ENCODE measurements around the gene TMEM120A. TPM values are rescaled to one million over a fixed set of nuclear protein-coding genes. Genes with fewer than 3 reads are reported as not detected.

TMEM120A gene
- polyA plus RNA-seq, 1 of the 3 experiments (the other 2 are of a cell fraction): 59.8 TPM

DNA sequence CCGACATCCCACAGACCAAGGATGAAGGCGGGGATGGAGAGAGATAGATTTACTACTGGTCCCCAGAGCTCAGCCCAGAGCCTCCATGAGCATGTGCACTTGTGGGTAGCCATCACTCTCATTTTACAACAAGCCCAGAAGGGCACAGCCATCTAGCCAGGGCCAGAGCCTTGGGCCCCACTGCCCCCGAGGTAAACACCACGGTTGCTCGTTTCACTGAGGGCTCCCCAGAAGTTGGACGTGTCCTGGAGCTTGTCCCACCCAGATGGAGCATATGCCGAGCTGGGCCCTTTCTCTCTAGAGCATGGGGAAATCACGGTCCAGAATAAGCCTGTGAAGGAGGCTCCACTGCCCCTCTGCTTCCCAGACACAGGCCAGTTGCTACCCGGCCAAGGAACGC lies 9.0 kb upstream of the TMEM120A start (continued):
- no peak for TF ChIP-seq ELF1 (IDR thresholded peaks at IDR 0.05)
- no peak for TF ChIP-seq NRF1 (IDR thresholded peaks at IDR 0.05; ENCODE audit: low read depth, low read length)
- TF ChIP-seq CHD2 (IDR thresholded peaks at IDR 0.05; ENCODE audit: low read length, partially characterized antibody): no peak
- TF ChIP-seq, protein P1, sequence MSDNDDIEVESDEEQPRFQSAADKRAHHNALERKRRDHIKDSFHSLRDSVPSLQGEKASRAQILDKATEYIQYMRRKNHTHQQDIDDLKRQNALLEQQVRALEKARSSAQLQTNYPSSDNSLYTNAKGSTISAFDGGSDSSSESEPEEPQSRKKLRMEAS (IDR thresholded peaks at IDR 0.05; ENCODE audit: low read depth): no peak
- no peak for TF ChIP-seq NFIC (IDR thresholded peaks at IDR 0.05; ENCODE audit: borderline replicate concordance)

DNA sequence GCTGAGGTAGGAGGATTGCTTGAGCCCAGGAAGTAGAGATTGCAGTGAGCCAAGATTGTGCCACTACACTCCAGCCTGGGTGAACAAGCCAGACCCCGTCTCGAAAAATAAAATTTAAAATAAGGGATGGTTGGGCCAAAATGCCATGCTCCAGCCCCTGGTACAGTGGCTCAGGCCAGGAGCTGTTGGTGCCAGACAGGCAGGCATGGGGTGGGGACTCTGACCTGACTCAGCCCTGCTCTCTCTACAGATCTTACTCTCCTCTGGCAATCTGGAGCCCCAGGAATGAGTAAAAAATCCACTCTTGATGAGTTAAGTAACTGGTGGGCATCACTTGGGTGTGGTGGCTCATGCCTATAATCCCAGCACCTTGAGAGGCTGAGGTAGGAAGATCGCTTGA lies 8.4 kb upstream of the TMEM120A start:
- H3K27me3 ChIP-seq (ENCODE audit: insufficient read depth): no peaks in the 10 kb centered on the region
- no peaks in the 10 kb centered on the region for H3K4me1 ChIP-seq (ENCODE audit: control insufficient read depth in 1 of 2, insufficient read depth in 2 of 2, low read depth in 1 of 2, low read length in 1 of 2)
- TF ChIP-seq NFIC (IDR thresholded peaks at IDR 0.05; ENCODE audit: borderline replicate concordance): no peak
- TF ChIP-seq RAD21 (IDR thresholded peaks at IDR 0.05; ENCODE audit: low read length): no peak
- TF ChIP-seq FOSL2 (IDR thresholded peaks at IDR 0.05; ENCODE audit: borderline replicate concordance, low read depth): no peak
- TF ChIP-seq, protein P2, sequence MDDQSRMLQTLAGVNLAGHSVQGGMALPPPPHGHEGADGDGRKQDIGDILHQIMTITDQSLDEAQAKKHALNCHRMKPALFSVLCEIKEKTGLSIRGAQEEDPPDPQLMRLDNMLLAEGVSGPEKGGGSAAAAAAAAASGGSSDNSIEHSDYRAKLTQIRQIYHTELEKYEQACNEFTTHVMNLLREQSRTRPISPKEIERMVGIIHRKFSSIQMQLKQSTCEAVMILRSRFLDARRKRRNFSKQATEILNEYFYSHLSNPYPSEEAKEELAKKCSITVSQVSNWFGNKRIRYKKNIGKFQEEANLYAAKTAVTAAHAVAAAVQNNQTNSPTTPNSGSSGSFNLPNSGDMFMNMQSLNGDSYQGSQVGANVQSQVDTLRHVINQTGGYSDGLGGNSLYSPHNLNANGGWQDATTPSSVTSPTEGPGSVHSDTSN (IDR thresholded peaks at IDR 0.05): no peak
- TF ChIP-seq RFX5 (IDR thresholded peaks at IDR 0.05; ENCODE audit: low read length): no peak
- no peak for TF ChIP-seq JUND (IDR thresholded peaks at IDR 0.05)
- TF ChIP-seq, protein P3, sequence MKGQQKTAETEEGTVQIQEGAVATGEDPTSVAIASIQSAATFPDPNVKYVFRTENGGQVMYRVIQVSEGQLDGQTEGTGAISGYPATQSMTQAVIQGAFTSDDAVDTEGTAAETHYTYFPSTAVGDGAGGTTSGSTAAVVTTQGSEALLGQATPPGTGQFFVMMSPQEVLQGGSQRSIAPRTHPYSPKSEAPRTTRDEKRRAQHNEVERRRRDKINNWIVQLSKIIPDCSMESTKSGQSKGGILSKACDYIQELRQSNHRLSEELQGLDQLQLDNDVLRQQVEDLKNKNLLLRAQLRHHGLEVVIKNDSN (IDR thresholded peaks at IDR 0.05; ENCODE audit: borderline replicate concordance, low read depth): no peak
- no peak for TF ChIP-seq YY1 (IDR thresholded peaks at IDR 0.05; ENCODE audit: low read depth)
- TF ChIP-seq, protein P4, sequence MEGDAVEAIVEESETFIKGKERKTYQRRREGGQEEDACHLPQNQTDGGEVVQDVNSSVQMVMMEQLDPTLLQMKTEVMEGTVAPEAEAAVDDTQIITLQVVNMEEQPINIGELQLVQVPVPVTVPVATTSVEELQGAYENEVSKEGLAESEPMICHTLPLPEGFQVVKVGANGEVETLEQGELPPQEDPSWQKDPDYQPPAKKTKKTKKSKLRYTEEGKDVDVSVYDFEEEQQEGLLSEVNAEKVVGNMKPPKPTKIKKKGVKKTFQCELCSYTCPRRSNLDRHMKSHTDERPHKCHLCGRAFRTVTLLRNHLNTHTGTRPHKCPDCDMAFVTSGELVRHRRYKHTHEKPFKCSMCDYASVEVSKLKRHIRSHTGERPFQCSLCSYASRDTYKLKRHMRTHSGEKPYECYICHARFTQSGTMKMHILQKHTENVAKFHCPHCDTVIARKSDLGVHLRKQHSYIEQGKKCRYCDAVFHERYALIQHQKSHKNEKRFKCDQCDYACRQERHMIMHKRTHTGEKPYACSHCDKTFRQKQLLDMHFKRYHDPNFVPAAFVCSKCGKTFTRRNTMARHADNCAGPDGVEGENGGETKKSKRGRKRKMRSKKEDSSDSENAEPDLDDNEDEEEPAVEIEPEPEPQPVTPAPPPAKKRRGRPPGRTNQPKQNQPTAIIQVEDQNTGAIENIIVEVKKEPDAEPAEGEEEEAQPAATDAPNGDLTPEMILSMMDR (IDR thresholded peaks at IDR 0.05): no peak
- TF ChIP-seq, protein P5, sequence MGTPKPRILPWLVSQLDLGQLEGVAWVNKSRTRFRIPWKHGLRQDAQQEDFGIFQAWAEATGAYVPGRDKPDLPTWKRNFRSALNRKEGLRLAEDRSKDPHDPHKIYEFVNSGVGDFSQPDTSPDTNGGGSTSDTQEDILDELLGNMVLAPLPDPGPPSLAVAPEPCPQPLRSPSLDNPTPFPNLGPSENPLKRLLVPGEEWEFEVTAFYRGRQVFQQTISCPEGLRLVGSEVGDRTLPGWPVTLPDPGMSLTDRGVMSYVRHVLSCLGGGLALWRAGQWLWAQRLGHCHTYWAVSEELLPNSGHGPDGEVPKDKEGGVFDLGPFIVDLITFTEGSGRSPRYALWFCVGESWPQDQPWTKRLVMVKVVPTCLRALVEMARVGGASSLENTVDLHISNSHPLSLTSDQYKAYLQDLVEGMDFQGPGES (IDR thresholded peaks at IDR 0.05; ENCODE audit: low read depth, low read length): no peak
- no peak for TF ChIP-seq RCOR1 (IDR thresholded peaks at IDR 0.05; ENCODE audit: low read length)
- TF ChIP-seq ELF1 (IDR thresholded peaks at IDR 0.05): no peak
- no peak for TF ChIP-seq GABPA (IDR thresholded peaks at IDR 0.05; ENCODE audit: low read depth)
- no peak overlapping the region for H2AFZ ChIP-seq (ENCODE audit: low read depth)
- peaks cover 16 to 24% of the 10 kb centered on the region in 2 experiments for H3K36me3 ChIP-seq (replicated peaks in 1 of 2; ENCODE audit: control insufficient read depth in 1 of 2, insufficient read depth in 2 of 2, low read length in 1 of 2)
- H3K9ac ChIP-seq: no peak overlapping the region
- H3K9me3 ChIP-seq: no peaks in the 10 kb centered on the region
- peaks cover under 1% of the 10 kb centered on the region for H3F3A ChIP-seq (replicated peaks; ENCODE audit: insufficient read depth)
- H3K79me2 ChIP-seq (ENCODE audit: insufficient read depth): no peaks in the 10 kb centered on the region
- CTCF ChIA-PET: interaction anchor here (1.4 to 5.5 kb wide), 3 partner anchors 17 to 240 kb away, joined by 5 to 20 read pairs (median 10); no protein-coding TSS in a partner anchor
- no peak overlapping the region for H3K27ac ChIP-seq (ENCODE audit: low read depth in 2 of 2, low read length in 1 of 2)
- H3K9me2 ChIP-seq: no peaks in the 10 kb centered on the region
- no peak overlapping the region for H3K4me3 ChIP-seq (ENCODE audit: low read depth in 2 of 2, low read length in 1 of 2)
- no peak overlapping the region for H3K4me2 ChIP-seq
- 91% methylated on average over 3 of the region's 3 CpGs for WGBS (ENCODE audit: low lambda C conversion rate)
- POLR2A ChIA-PET: no interaction called here
- no peaks in the 10 kb centered on the region for H4K20me1 ChIP-seq (ENCODE audit: insufficient read depth)
- DNase-seq: no peak

Data from SK-N-SH (cell line).